ENCODE measurements around the gene CHCHD4. TPM values are rescaled to one million over a fixed set of nuclear protein-coding genes. Genes with fewer than 3 reads are reported as not detected.

CHCHD4 gene
- total RNA-seq, 1 experiment from 2014 or later = 27.5 TPM

DNA sequence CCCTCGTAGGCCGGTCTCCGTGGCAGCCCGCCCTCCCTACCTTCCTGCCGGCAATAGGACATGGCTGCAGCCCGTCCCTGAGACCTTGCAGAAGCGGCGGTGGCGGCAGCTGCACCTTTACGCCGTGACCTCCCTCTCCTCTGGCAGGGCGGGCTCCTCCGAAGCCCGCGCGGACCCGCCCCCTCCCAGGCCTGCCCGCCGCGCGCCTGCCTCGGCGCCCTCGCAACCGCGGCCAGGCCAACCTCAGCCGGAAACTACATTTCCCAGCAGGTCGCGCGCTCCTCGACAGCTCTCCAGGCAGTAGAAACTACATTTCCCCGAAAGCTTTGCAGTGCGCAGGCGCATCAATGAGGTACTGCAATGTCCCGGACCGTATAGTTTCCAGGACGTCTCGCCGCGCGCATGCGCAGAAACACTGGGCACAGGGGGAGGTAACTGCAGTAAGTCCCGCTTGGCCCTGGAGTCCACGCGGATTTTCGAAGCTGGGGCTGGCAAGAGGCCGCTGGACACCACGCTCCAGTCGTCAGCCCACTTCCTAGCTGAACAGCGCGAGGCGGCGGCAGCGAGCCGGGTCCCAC, at the start of gene CHCHD4, which contains the start of gene TMEM43 (continued):
- TF ChIP-seq MAX (CRISPR knock-in tag; IDR thresholded peaks at IDR 0.05) = no peak
- TF ChIP-seq, protein P1, sequence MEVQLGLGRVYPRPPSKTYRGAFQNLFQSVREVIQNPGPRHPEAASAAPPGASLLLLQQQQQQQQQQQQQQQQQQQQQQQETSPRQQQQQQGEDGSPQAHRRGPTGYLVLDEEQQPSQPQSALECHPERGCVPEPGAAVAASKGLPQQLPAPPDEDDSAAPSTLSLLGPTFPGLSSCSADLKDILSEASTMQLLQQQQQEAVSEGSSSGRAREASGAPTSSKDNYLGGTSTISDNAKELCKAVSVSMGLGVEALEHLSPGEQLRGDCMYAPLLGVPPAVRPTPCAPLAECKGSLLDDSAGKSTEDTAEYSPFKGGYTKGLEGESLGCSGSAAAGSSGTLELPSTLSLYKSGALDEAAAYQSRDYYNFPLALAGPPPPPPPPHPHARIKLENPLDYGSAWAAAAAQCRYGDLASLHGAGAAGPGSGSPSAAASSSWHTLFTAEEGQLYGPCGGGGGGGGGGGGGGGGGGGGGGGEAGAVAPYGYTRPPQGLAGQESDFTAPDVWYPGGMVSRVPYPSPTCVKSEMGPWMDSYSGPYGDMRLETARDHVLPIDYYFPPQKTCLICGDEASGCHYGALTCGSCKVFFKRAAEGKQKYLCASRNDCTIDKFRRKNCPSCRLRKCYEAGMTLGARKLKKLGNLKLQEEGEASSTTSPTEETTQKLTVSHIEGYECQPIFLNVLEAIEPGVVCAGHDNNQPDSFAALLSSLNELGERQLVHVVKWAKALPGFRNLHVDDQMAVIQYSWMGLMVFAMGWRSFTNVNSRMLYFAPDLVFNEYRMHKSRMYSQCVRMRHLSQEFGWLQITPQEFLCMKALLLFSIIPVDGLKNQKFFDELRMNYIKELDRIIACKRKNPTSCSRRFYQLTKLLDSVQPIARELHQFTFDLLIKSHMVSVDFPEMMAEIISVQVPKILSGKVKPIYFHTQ (CRISPR knock-in tag; IDR thresholded peaks at IDR 0.05) = no peak
- 0 out of 2 replicates have a peak, but pooled peaks have one; percentile 32 for TF ChIP-seq E2F1 (CRISPR knock-in tag; IDR thresholded peaks at IDR 0.05)
- no peak for TF ChIP-seq GRHL2 (CRISPR knock-in tag; IDR thresholded peaks at IDR 0.05; ENCODE audit: insufficient replicate concordance, severe bottlenecking)
- TF ChIP-seq E2F5 (CRISPR knock-in tag; IDR thresholded peaks at IDR 0.05) = no peak; the same call in 1 of the 2 replicates
- no peak for TF ChIP-seq SMAD4 (CRISPR knock-in tag; IDR thresholded peaks at IDR 0.05)
- no peak for TF ChIP-seq KAT7 (CRISPR knock-in tag; IDR thresholded peaks at IDR 0.05; ENCODE audit: borderline replicate concordance)
- TF ChIP-seq, protein P2, sequence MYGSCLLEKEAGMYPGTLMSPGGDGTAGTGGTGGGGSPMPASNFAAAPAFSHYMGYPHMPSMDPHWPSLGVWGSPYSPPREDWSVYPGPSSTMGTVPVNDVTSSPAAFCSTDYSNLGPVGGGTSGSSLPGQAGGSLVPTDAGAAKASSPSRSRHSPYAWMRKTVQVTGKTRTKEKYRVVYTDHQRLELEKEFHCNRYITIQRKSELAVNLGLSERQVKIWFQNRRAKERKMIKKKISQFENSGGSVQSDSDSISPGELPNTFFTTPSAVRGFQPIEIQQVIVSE (CRISPR knock-in tag; IDR thresholded peaks at IDR 0.05; ENCODE audit: borderline replicate concordance) = no peak
- TF ChIP-seq ELF4 (CRISPR knock-in tag; IDR thresholded peaks at IDR 0.05; ENCODE audit: low read depth) = no peak
- TF ChIP-seq, protein P3, sequence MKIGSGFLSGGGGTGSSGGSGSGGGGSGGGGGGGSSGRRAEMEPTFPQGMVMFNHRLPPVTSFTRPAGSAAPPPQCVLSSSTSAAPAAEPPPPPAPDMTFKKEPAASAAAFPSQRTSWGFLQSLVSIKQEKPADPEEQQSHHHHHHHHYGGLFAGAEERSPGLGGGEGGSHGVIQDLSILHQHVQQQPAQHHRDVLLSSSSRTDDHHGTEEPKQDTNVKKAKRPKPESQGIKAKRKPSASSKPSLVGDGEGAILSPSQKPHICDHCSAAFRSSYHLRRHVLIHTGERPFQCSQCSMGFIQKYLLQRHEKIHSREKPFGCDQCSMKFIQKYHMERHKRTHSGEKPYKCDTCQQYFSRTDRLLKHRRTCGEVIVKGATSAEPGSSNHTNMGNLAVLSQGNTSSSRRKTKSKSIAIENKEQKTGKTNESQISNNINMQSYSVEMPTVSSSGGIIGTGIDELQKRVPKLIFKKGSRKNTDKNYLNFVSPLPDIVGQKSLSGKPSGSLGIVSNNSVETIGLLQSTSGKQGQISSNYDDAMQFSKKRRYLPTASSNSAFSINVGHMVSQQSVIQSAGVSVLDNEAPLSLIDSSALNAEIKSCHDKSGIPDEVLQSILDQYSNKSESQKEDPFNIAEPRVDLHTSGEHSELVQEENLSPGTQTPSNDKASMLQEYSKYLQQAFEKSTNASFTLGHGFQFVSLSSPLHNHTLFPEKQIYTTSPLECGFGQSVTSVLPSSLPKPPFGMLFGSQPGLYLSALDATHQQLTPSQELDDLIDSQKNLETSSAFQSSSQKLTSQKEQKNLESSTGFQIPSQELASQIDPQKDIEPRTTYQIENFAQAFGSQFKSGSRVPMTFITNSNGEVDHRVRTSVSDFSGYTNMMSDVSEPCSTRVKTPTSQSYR (CRISPR knock-in tag; IDR thresholded peaks at IDR 0.05) = no peak
- peak; percentile 52; the same call in 1 of the 2 replicates for TF ChIP-seq TEAD1 (CRISPR knock-in tag; IDR thresholded peaks at IDR 0.05)
- TF ChIP-seq CREB1 (CRISPR knock-in tag; IDR thresholded peaks at IDR 0.05) = no peak
- no peak for TF ChIP-seq ZNF232 (CRISPR knock-in tag; IDR thresholded peaks at IDR 0.05)
- TF ChIP-seq, protein P4, sequence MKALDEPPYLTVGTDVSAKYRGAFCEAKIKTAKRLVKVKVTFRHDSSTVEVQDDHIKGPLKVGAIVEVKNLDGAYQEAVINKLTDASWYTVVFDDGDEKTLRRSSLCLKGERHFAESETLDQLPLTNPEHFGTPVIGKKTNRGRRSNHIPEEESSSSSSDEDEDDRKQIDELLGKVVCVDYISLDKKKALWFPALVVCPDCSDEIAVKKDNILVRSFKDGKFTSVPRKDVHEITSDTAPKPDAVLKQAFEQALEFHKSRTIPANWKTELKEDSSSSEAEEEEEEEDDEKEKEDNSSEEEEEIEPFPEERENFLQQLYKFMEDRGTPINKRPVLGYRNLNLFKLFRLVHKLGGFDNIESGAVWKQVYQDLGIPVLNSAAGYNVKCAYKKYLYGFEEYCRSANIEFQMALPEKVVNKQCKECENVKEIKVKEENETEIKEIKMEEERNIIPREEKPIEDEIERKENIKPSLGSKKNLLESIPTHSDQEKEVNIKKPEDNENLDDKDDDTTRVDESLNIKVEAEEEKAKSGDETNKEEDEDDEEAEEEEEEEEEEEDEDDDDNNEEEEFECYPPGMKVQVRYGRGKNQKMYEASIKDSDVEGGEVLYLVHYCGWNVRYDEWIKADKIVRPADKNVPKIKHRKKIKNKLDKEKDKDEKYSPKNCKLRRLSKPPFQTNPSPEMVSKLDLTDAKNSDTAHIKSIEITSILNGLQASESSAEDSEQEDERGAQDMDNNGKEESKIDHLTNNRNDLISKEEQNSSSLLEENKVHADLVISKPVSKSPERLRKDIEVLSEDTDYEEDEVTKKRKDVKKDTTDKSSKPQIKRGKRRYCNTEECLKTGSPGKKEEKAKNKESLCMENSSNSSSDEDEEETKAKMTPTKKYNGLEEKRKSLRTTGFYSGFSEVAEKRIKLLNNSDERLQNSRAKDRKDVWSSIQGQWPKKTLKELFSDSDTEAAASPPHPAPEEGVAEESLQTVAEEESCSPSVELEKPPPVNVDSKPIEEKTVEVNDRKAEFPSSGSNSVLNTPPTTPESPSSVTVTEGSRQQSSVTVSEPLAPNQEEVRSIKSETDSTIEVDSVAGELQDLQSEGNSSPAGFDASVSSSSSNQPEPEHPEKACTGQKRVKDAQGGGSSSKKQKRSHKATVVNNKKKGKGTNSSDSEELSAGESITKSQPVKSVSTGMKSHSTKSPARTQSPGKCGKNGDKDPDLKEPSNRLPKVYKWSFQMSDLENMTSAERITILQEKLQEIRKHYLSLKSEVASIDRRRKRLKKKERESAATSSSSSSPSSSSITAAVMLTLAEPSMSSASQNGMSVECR (CRISPR knock-in tag; IDR thresholded peaks at IDR 0.05; ENCODE audit: borderline replicate concordance) = no peak; the same call in 1 of the 2 replicates
- no peak for TF ChIP-seq NFE2L1 (CRISPR knock-in tag; IDR thresholded peaks at IDR 0.05)
- no peak for TF ChIP-seq MLX (CRISPR knock-in tag; IDR thresholded peaks at IDR 0.05)
